ENCODE data around the gene NKTR. TPM values are rescaled to one million over a fixed set of nuclear protein-coding genes. Genes with fewer than 3 reads are reported as not detected.

NKTR gene
- polyA plus RNA-seq, 1 of the 3 experiments (the other 2 are of a cell fraction) = 19.2 TPM

- H3K27ac ChIP-seq (ENCODE audit: low read depth in 2 of 2, low read length in 1 of 2) = no peak overlapping the region
- DNase-seq = no peak
- H3K4me3 ChIP-seq (ENCODE audit: low read depth in 2 of 2, low read length in 1 of 2) = no peak overlapping the region
- H3K27me3 ChIP-seq (ENCODE audit: insufficient read depth) = no peaks in the 10 kb centered on the region
- no peaks in the 10 kb centered on the region for H3F3A ChIP-seq (replicated peaks; ENCODE audit: insufficient read depth)
- H3K9ac ChIP-seq = no peak overlapping the region
- H3K9me2 ChIP-seq = no peaks in the 10 kb centered on the region
- TF ChIP-seq CHD2 (IDR thresholded peaks at IDR 0.05; ENCODE audit: low read length, partially characterized antibody) (no peak), FOXM1 (IDR thresholded peaks at IDR 0.05; ENCODE audit: low read depth) (no peak), YY1 (IDR thresholded peaks at IDR 0.05; ENCODE audit: low read depth) (no peak), MEF2A (IDR thresholded peaks at IDR 0.05; ENCODE audit: borderline replicate concordance, low read depth) (no peak), SIN3A (IDR thresholded peaks at IDR 0.05; ENCODE audit: borderline replicate concordance, low read depth, low read length) (no peak), RXRA (IDR thresholded peaks at IDR 0.05; ENCODE audit: borderline replicate concordance, low read depth) (no peak), JUND (IDR thresholded peaks at IDR 0.05) (no peak), NRF1 (IDR thresholded peaks at IDR 0.05; ENCODE audit: low read depth, low read length) (no peak)
- H2AFZ ChIP-seq (ENCODE audit: low read depth) = no peak overlapping the region
- no peak overlapping the region for H3K4me2 ChIP-seq
- POLR2A ChIA-PET = no interaction called here
- H3K9me3 ChIP-seq = no peaks in the 10 kb centered on the region
- H3K4me1 ChIP-seq (ENCODE audit: control insufficient read depth in 1 of 2, insufficient read depth in 2 of 2, low read depth in 1 of 2, low read length in 1 of 2) = peaks cover 0 to 14% of the 10 kb centered on the region in 2 experiments; a peak in 1 of 4 replicates
- H3K79me2 ChIP-seq (ENCODE audit: insufficient read depth) = no peaks in the 10 kb centered on the region
- 30% methylated on average over 1 of the region's 1 CpG for WGBS (ENCODE audit: low lambda C conversion rate)
- CTCF ChIA-PET = interaction anchor here (1.2 kb wide), 1 partner anchor 12 kb away, joined by 4 read pairs; no protein-coding TSS in a partner anchor
- no peaks in the 10 kb centered on the region for H3K36me3 ChIP-seq (replicated peaks in 1 of 2; ENCODE audit: control insufficient read depth in 1 of 2, insufficient read depth in 2 of 2, low read length in 1 of 2)
- no peaks in the 10 kb centered on the region for H4K20me1 ChIP-seq (ENCODE audit: insufficient read depth)
These were observed 70.2 kb downstream of the NKTR start for GRCh38 chr3:42670670-42671069.

- no peak for TF ChIP-seq RAD21 (IDR thresholded peaks at IDR 0.05; ENCODE audit: low read length)
- TF ChIP-seq TEAD4 (IDR thresholded peaks at IDR 0.05; ENCODE audit: borderline replicate concordance, insufficient read depth) = no peak
- no peak for TF ChIP-seq TAF1 (IDR thresholded peaks at IDR 0.05; ENCODE audit: borderline replicate concordance, low read depth, low read length)
- TF ChIP-seq SIN3A (IDR thresholded peaks at IDR 0.05; ENCODE audit: borderline replicate concordance, low read depth, low read length) = no peak
- TF ChIP-seq, protein P1, sequence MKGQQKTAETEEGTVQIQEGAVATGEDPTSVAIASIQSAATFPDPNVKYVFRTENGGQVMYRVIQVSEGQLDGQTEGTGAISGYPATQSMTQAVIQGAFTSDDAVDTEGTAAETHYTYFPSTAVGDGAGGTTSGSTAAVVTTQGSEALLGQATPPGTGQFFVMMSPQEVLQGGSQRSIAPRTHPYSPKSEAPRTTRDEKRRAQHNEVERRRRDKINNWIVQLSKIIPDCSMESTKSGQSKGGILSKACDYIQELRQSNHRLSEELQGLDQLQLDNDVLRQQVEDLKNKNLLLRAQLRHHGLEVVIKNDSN (IDR thresholded peaks at IDR 0.05; ENCODE audit: borderline replicate concordance, low read depth) = no peak
- no peak for TF ChIP-seq CHD2 (IDR thresholded peaks at IDR 0.05; ENCODE audit: low read length, partially characterized antibody)
- TF ChIP-seq MXI1 (IDR thresholded peaks at IDR 0.05; ENCODE audit: low read depth, low read length) = no peak
- TF ChIP-seq FOXJ3 (CRISPR knock-in tag; IDR thresholded peaks at IDR 0.05) = no peak
- TF ChIP-seq EP300 (IDR thresholded peaks at IDR 0.05; ENCODE audit: borderline replicate concordance in 1 of 2, low read depth in 1 of 2, low read length in 1 of 2) = no peak
- no peak for TF ChIP-seq TCF12 (IDR thresholded peaks at IDR 0.05)
- no peak for TF ChIP-seq JUND (IDR thresholded peaks at IDR 0.05)
- no peak for TF ChIP-seq NFIC (IDR thresholded peaks at IDR 0.05; ENCODE audit: borderline replicate concordance)
- no peak for TF ChIP-seq RFX5 (IDR thresholded peaks at IDR 0.05; ENCODE audit: low read length)
- WGBS (ENCODE audit: low lambda C conversion rate) = 3% methylated on average over 1 of the region's 1 CpG
- H4K20me1 ChIP-seq (ENCODE audit: insufficient read depth) = no peaks in the 10 kb centered on the region
- H3K79me2 ChIP-seq (ENCODE audit: insufficient read depth) = no peaks in the 10 kb centered on the region
- no peaks in the 10 kb centered on the region for H3K9me3 ChIP-seq
- no peaks in the 10 kb centered on the region for H3K36me3 ChIP-seq (replicated peaks in 1 of 2; ENCODE audit: control insufficient read depth in 1 of 2, insufficient read depth in 2 of 2, low read length in 1 of 2)
- H3K4me1 ChIP-seq (ENCODE audit: control insufficient read depth in 1 of 2, insufficient read depth in 2 of 2, low read depth in 1 of 2, low read length in 1 of 2) = peaks cover 0 to 10% of the 10 kb centered on the region in 2 experiments; a peak in 1 of 4 replicates
- ChIA-PET POLR2A (no interaction called here), CTCF (interaction anchor here (0.9 kb wide), 1 partner anchor 72 kb away, joined by 3 read pairs; no protein-coding TSS in a partner anchor)
- no peaks in the 10 kb centered on the region for H3K27me3 ChIP-seq (ENCODE audit: insufficient read depth)
- no peak overlapping the region for H3K9ac ChIP-seq
- no peak overlapping the region for H3K27ac ChIP-seq (ENCODE audit: low read depth in 2 of 2, low read length in 1 of 2)
- no peak overlapping the region for H3K4me3 ChIP-seq (ENCODE audit: low read depth in 2 of 2, low read length in 1 of 2)
- no peaks in the 10 kb centered on the region for H3F3A ChIP-seq (replicated peaks; ENCODE audit: insufficient read depth)
- no peak overlapping the region for H3K4me2 ChIP-seq
- no peak for DNase-seq
- H3K9me2 ChIP-seq = no peaks in the 10 kb centered on the region
- H2AFZ ChIP-seq (ENCODE audit: low read depth) = no peak overlapping the region
These were observed 72.0 kb downstream of the NKTR start for GRCh38 chr3:42672515-42672914.
